RWPE2 (cell line): ENCODE data around the gene CRACR2B.

Source experiments
- ATAC-seq: fragments of 200-7000 bp; cut with Tn5 transposase; 3 replicates; pipeline ENCODE4 v1.9.1; 2021; ENCODE audit warnings: low read depth
- DNase-seq: peaks from one replicate; pipeline ENCODE4 v3.0.0-alpha.2; 2020; ENCODE audit warnings: low spot score
- H3K27ac ChIP-seq: fragments of 450-650 bp; 2 replicates; pipeline ENCODE4 v1.5.1; 2017; ENCODE audit warnings: mild to moderate bottlenecking; ENCODE audit not compliant: poor library complexity, severe bottlenecking
- H3K27me3 ChIP-seq: fragments of 250-450 bp; sonication (Bioruptor Pico); 2 replicates; pipeline ENCODE4 v1.5.1; 2021; ENCODE audit warnings: mild to moderate bottlenecking, moderate library complexity; ENCODE audit not compliant: insufficient read depth, poor library complexity, severe bottlenecking
- H3K36me3 ChIP-seq: fragments of 250-450 bp; sonication (Bioruptor Pico); 2 replicates; pipeline ENCODE4 v1.5.1; 2020; ENCODE audit warnings: low read depth, mild to moderate bottlenecking, moderate library complexity
- H3K4me1 ChIP-seq: fragments of 250-450 bp; sonication (Bioruptor Pico); 2 replicates; pipeline ENCODE4 v1.5.1; 2021; ENCODE audit warnings: mild to moderate bottlenecking, moderate library complexity; ENCODE audit not compliant: insufficient read depth, poor library complexity, severe bottlenecking
- H3K4me3 ChIP-seq: fragments of 250-450 bp; sonication (Bioruptor Pico); 2 replicates; pipeline ENCODE4 v1.5.1; 2021; ENCODE audit warnings: mild to moderate bottlenecking, moderate library complexity; ENCODE audit not compliant: severe bottlenecking
- H3K9me3 ChIP-seq: fragments of 250-450 bp; sonication (Bioruptor Pico); 2 replicates; pipeline ENCODE4 v1.5.1; 2021; ENCODE audit warnings: mild to moderate bottlenecking, moderate library complexity; ENCODE audit not compliant: severe bottlenecking
- TF ChIP-seq, protein P1 (sequence below): fragments of 450-650 bp; IDR thresholded peaks from one replicate; pipeline ENCODE4 v1.5.1; 2017; ENCODE audit warnings: mild to moderate bottlenecking, moderate library complexity; ENCODE audit not compliant: poor library complexity, severe bottlenecking

Gene CRACR2B

DNA sequence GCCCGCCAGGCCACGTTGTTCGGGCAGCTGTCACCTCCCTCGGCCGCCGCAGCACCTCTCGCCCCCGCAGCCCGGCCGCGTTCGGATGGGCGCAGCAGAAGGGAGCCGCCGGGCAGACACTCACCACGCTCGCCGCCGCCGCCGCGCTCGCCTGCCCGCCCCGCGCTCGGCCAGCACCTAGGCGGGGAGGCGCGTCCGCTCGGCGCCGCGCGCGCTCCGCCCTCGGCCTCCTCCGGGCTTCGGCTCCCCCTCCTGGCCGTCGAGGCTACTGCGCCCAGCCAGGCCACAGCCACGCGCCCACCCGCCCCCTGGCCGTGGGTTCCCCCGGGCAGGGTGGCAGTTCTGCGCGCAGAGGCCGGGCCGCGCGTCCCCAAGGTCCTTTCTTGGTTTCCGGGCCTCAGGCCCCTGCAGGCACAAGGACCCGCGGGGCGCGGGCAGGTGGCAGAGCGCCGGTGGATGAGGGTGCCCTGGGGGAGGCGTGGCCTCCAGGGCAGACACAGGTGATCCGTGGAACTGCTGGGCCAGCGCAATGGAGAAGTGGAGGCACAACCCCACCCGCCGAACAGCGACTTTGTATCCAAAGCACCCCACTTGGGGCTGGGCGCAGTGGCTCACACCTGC lies 29.5 kb upstream of the CRACR2B start, which contains the start of gene SLC25A22:
TSS of gene SLC25A22 (minus strand) at position 189 of the 621 bp plus-strand sequence. CDS start 3,275 bp downstream, outside the sequence.
- Histone ChIP-seq H3K27ac (peak within 1 kb of the TSS; percentile 70), H3K36me3 (peaks cover 25% of the 10 kb centered on the region), H3K9me3 (no peaks in the 10 kb centered on the region), H3K4me3 (peak within 1 kb of the TSS; percentile 69), H3K4me1 (peaks cover 2% of the 10 kb centered on the region), H3K27me3 (no peaks in the 10 kb centered on the region)
- ATAC-seq (peak; percentile 46), DNase-seq (no peak)
- TF ChIP-seq, protein P1, sequence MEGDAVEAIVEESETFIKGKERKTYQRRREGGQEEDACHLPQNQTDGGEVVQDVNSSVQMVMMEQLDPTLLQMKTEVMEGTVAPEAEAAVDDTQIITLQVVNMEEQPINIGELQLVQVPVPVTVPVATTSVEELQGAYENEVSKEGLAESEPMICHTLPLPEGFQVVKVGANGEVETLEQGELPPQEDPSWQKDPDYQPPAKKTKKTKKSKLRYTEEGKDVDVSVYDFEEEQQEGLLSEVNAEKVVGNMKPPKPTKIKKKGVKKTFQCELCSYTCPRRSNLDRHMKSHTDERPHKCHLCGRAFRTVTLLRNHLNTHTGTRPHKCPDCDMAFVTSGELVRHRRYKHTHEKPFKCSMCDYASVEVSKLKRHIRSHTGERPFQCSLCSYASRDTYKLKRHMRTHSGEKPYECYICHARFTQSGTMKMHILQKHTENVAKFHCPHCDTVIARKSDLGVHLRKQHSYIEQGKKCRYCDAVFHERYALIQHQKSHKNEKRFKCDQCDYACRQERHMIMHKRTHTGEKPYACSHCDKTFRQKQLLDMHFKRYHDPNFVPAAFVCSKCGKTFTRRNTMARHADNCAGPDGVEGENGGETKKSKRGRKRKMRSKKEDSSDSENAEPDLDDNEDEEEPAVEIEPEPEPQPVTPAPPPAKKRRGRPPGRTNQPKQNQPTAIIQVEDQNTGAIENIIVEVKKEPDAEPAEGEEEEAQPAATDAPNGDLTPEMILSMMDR = peak; percentile 92

DNA sequence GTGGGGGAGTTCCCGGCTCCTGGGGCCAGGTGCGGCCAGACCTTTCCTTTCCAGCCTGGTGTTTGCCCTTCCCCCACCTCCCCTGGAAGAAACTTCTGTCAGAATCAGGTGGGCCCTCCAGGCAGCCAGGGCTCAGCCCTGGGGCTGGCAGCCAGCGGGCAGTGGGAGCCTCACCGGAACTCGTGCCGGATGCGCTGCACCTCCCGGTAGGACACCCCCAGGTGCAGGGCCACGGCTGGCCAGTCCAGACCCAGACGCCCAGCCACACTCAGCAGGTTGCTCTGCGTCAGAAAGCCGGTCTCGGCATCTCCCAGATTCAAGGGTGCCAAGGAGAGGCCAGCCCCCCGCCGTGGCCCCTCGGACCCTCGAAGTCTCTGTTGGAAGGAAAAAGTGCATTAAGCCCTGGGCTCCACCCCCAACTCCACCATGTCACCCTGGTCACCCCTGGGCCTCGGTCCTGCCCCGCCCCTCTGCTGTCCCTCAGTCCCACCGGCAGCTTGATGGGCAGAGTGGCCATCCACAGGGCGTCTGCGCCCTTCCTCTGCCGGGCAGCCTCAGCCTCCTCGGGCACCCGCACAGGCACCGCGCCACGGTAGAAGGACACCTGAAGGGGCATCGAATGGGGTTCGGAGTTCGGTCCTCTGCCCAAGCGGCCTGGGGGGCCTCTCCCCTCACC lies 27.9 kb upstream of the CRACR2B start:
- no peak for DNase-seq
- no peaks in the 10 kb centered on the region for H3K9me3 ChIP-seq
- H3K4me1 ChIP-seq = peaks cover 6% of the 10 kb centered on the region
- peaks cover 20% of the 10 kb centered on the region for H3K36me3 ChIP-seq
- no peaks in the 10 kb centered on the region for H3K27me3 ChIP-seq
- ATAC-seq = no peak
- no peak overlapping the region for H3K4me3 ChIP-seq
- no peak overlapping the region for H3K27ac ChIP-seq
- TF ChIP-seq, protein P1 = no peak

DNA sequence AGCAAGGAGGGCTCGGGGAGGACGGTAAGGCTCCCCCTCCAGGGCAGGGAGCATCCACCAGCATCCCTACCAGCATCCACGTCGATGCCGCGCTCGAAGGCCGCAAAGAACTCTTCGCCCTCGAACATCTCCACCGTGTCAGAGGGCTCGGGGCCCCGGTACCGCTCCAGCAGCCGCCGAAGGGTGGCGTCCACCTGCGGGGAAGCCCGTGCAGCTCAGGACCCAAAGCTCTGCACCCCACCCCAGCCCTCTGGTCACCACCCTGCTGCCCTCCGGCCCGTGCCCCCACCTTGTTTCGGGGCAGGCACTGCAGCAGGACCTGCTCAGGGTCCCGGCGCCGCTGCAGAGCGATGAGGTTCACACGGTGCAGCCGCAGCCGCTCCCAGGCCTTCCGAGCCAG lies 27.2 kb upstream of the CRACR2B start:
- no peak for ATAC-seq
- peaks cover 20% of the 10 kb centered on the region for H3K36me3 ChIP-seq

DNA sequence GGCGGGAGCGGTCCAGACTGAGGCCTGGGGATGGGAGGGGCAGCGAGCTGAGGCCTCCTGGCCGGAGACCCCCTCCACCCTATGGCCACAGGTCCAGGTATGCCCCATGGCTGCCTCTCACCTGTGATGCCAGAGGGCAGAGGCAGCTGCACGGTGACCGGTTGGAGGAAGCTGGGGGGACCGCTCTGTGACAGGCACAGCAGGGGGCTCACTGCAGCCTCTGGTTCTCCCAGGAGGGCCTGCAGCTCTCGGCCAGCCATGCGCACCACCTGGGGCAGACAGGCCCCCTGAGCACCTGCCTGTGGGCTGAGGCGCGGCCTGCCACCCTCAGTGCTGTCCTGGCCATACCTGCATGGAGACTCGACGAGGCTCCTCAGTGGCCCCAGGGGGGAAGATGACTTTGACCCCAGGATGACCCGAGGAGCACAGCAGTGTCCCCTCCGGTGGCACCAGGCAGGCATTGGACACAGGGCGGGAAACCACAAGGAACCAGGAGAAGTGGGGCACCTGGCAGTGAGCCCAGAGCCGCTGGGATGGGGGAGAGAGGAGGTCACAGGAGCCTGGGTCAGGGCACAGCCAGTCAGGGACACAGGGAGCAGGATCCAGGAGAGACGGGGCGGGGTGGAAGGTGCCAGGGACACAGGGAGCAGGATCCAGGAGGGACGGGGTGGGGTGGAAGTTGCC lies 26.5 kb upstream of the CRACR2B start:
- Histone ChIP-seq H3K27ac (no peak overlapping the region), H3K9me3 (no peaks in the 10 kb centered on the region), H3K36me3 (peaks cover 20% of the 10 kb centered on the region), H3K4me3 (no peak overlapping the region), H3K4me1 (peaks cover 6% of the 10 kb centered on the region), H3K27me3 (no peaks in the 10 kb centered on the region)
- TF ChIP-seq, protein P1 = no peak
- no peak for ATAC-seq
- DNase-seq = no peak

More for the DNA sequence above, 27.2 kb upstream of the CRACR2B start:
- Histone ChIP-seq H3K4me3 (no peak overlapping the region), H3K27me3 (no peaks in the 10 kb centered on the region), H3K4me1 (peaks cover 6% of the 10 kb centered on the region), H3K9me3 (no peaks in the 10 kb centered on the region), H3K27ac (no peak overlapping the region)
- TF ChIP-seq, protein P1 = no peak
- DNase-seq = no peak
